Neutrophil (primary cell): ENCODE measurements around the gene AKR1C4.

Experiments used
- H3K27ac ChIP-seq: fragments of 200-600 bp; sonication (generic); 2 replicates; pipeline ENCODE4 v1.5.1; 2016; ENCODE audit warnings: mild to moderate bottlenecking, moderate library complexity
- H3K27me3 ChIP-seq: fragments of 200-600 bp; sonication (generic); 2 replicates; pipeline ENCODE4 v1.6.0; 2016; ENCODE audit warnings: mild to moderate bottlenecking
- H3K36me3 ChIP-seq: fragments of 200-600 bp; sonication (generic); 2 replicates; pipeline ENCODE4 v1.5.1; 2017
- H3K4me1 ChIP-seq, 2 experiments: fragments of 200-600 bp in 1 of 2; sonication (generic) in 1 of 2; 1 replicate in 1 of 2; 2 replicates in 1 of 2; pipeline versions ENCODE4 v1.5.1 to v1.6.1; 2013 to 2016; ENCODE audit warnings: low read depth in 1 of 2, low read length in 1 of 2, mild to moderate bottlenecking in 1 of 2, moderate library complexity in 1 of 2; ENCODE audit not compliant: control insufficient read depth in 1 of 2, insufficient read depth in 1 of 2
- H3K4me3 ChIP-seq, 2 experiments: fragments of 200-600 bp in 1 of 2; sonication (generic) in 1 of 2; 1 replicate in 1 of 2; 2 replicates in 1 of 2; pipeline ENCODE4 v1.5.1; 2013 to 2016; ENCODE audit warnings: low read depth in 1 of 2, low read length in 1 of 2, mild to moderate bottlenecking in 1 of 2, moderate library complexity in 1 of 2
- H3K9me3 ChIP-seq: fragments of 200-600 bp; sonication (generic); 2 replicates; pipeline ENCODE4 v1.5.1; 2016
- TF ChIP-seq, protein P1 (sequence below): fragments of 200-600 bp; sonication (generic); IDR thresholded peaks from 2 replicates; pipeline ENCODE4 v1.5.1; 2016; ENCODE audit warnings: antibody characterized with exemption

Gene AKR1C4

DNA sequence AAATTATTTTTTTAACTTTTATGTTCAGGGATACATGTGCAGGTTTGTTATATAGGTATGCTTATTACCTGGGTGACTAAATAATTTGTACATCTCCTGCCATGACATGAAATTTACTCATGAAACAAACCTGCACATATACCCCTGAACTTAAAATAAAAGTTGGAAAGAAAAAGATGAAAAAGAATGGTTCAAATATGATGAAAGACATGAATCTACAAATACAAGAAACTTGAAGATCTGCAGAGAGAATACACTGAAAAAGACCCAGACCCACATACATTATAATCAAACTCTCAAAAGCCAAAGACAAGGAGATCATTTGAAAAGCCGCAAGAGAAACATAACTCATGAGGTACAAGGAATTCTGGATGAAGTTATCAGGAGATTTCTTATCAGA, 70.2 kb downstream of the AKR1C4 start:
- no peaks in the 10 kb centered on the region for H3K9me3 ChIP-seq
- no peaks in the 10 kb centered on the region for H3K27me3 ChIP-seq
- TF ChIP-seq, protein P1, sequence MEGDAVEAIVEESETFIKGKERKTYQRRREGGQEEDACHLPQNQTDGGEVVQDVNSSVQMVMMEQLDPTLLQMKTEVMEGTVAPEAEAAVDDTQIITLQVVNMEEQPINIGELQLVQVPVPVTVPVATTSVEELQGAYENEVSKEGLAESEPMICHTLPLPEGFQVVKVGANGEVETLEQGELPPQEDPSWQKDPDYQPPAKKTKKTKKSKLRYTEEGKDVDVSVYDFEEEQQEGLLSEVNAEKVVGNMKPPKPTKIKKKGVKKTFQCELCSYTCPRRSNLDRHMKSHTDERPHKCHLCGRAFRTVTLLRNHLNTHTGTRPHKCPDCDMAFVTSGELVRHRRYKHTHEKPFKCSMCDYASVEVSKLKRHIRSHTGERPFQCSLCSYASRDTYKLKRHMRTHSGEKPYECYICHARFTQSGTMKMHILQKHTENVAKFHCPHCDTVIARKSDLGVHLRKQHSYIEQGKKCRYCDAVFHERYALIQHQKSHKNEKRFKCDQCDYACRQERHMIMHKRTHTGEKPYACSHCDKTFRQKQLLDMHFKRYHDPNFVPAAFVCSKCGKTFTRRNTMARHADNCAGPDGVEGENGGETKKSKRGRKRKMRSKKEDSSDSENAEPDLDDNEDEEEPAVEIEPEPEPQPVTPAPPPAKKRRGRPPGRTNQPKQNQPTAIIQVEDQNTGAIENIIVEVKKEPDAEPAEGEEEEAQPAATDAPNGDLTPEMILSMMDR = no peak
- no peak overlapping the region for H3K27ac ChIP-seq
- H3K4me3 ChIP-seq = no peak overlapping the region
- H3K4me1 ChIP-seq = no peaks in the 10 kb centered on the region
- no peaks in the 10 kb centered on the region for H3K36me3 ChIP-seq

DNA sequence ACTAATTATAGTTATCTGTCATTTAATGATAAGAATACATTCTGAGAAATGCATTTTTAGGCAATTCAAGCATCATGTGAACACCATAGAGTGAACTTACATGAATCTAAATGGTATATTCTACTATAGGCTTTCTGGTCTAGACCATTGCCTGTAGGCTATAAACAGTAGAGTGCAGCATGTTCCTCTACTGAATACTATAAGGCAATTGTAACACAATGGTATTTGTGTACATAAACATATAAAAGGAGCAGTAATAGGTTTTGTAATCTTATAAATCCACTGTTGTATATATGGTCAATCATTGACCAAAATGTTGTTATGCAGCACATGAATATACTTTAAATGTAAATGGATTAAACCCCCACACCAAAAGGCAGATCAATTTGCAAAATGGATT, 71.6 kb downstream of the AKR1C4 start:
- no peaks in the 10 kb centered on the region for H3K27me3 ChIP-seq
- H3K4me3 ChIP-seq = no peak overlapping the region
- no peaks in the 10 kb centered on the region for H3K36me3 ChIP-seq
- H3K4me1 ChIP-seq = no peaks in the 10 kb centered on the region
- no peaks in the 10 kb centered on the region for H3K9me3 ChIP-seq
- TF ChIP-seq, protein P1 = no peak
- H3K27ac ChIP-seq = no peak overlapping the region
